HepG2 (cell line): Measurements from ENCODE around the gene LOXL3. TPM values are rescaled to one million over a fixed set of nuclear protein-coding genes. Genes with fewer than 3 reads are reported as not detected.

ENCODE experiments used
- ATM ChIP-seq: fragments of 450-650 bp; IDR thresholded peaks from 2 replicates; pipeline ENCODE4 v1.7.1; 2017; ENCODE audit warnings: mild to moderate bottlenecking, borderline replicate concordance
- CCAR2 ChIP-seq: fragments of 200-400 bp; formaldehyde crosslinking; optimal IDR thresholded peaks from 2 replicates; pipeline ENCODE3; 2018; ENCODE audit warnings: low read depth, mild to moderate bottlenecking, low read length, moderate library complexity
- CENPX ChIP-seq: sonication (generic); formaldehyde crosslinking; IDR thresholded peaks from 2 replicates; pipeline ENCODE4 v1.9.0; 2021; ENCODE audit warnings: mild to moderate bottlenecking, missing genetic modification reagents, moderate library complexity
- CHCHD3 ChIP-seq: sonication (generic); formaldehyde crosslinking; IDR thresholded peaks from 2 replicates; pipeline ENCODE4 v1.8.0; 2022; ENCODE audit warnings: mild to moderate bottlenecking, missing genetic modification reagents, moderate library complexity
- EED ChIP-seq: sonication (generic); formaldehyde crosslinking; IDR thresholded peaks from 2 replicates; pipeline ENCODE4 v1.5.0; 2020; ENCODE audit warnings: mild to moderate bottlenecking, missing genetic modification reagents
- FOXK1 ChIP-seq: sonication (generic); formaldehyde crosslinking; IDR thresholded peaks from 2 replicates; pipeline ENCODE4 v1.4.0; 2020; ENCODE audit warnings: low read depth, missing genetic modification reagents, borderline replicate concordance
- HIVEP1 ChIP-seq: sonication (generic); formaldehyde crosslinking; IDR thresholded peaks from 2 replicates; pipeline ENCODE4 v1.4.0; 2020; ENCODE audit warnings: mild to moderate bottlenecking, missing genetic modification reagents
- HNF4A ChIP-seq: sonication (generic); formaldehyde crosslinking; IDR thresholded peaks from 2 replicates; pipeline ENCODE4 v1.4.0; 2020; ENCODE audit warnings: missing genetic modification reagents
- ISL2 ChIP-seq: sonication (generic); formaldehyde crosslinking; IDR thresholded peaks from 2 replicates; pipeline ENCODE4 v1.5.0; 2020; ENCODE audit warnings: missing genetic modification reagents
- MZF1 ChIP-seq: sonication (generic); formaldehyde crosslinking; IDR thresholded peaks from 2 replicates; pipeline ENCODE4 v1.8.1; 2023; ENCODE audit warnings: mild to moderate bottlenecking, missing genetic modification reagents, borderline replicate concordance
- RXRB ChIP-seq: IDR thresholded peaks from 2 replicates; pipeline ENCODE4 v1.6.1; 2016; ENCODE audit warnings: borderline replicate concordance, missing genetic modification reagents, missing compliant biosample characterization
- TCF7L2 ChIP-seq: IDR thresholded peaks from 2 replicates; pipeline ENCODE4 v1.6.1; 2011; ENCODE audit warnings: mild to moderate bottlenecking, low read depth, low read length, moderate library complexity
- ZNF12 ChIP-seq: sonication (generic); formaldehyde crosslinking; IDR thresholded peaks from 2 replicates; pipeline ENCODE4 v1.5.0; 2020; ENCODE audit warnings: missing genetic modification reagents
- ZNF672 ChIP-seq: sonication (generic); formaldehyde crosslinking; IDR thresholded peaks from 2 replicates; pipeline ENCODE4 v1.8.1; 2022; ENCODE audit warnings: missing genetic modification reagents
- ZSCAN25 ChIP-seq: sonication (generic); formaldehyde crosslinking; IDR thresholded peaks from 2 replicates; pipeline ENCODE4 v1.8.0; 2022; ENCODE audit warnings: mild to moderate bottlenecking, missing genetic modification reagents
- polyA plus RNA-seq, 8 experiments: library from polyadenylated mRNA; depleted of rRNA in 3 of 8; stranded (reverse) in 7 of 8; unstranded in 1 of 8; fragments of >200 nt; fragmentation: Illumina TruSeq in 4 of 8; extraction: Trizol in 4 of 8; gene quantifications; 2 replicates each; pipeline versions ENCODE4 v1.2.1 to v1.2.3, GENCODE V29; 2011 to 2016; ENCODE audit warnings: low read depth in 4 of 8, missing spikeins in 1 of 8, mixed read lengths in 1 of 8; ENCODE audit not compliant: insufficient read depth in 1 of 8
- total RNA-seq, 5 experiments: library from RNA; depleted of rRNA; stranded (reverse); fragments of >200 nt; fragmentation: Illumina TruSeq; extraction: Trizol; gene quantifications; 2 replicates each; pipeline ENCODE4 v1.2.3, GENCODE V29; 2016; ENCODE audit warnings: low read depth in 1 of 5
- TF ChIP-seq, protein P1 (sequence below): sonication (generic); formaldehyde crosslinking; IDR thresholded peaks from 2 replicates; pipeline ENCODE4; 2020; ENCODE audit warnings: missing genetic modification reagents, mild to moderate bottlenecking, borderline replicate concordance
- TF ChIP-seq, protein P2 (sequence below): sonication (generic); formaldehyde crosslinking; conservative IDR thresholded peaks from 2 replicates; pipeline ENCODE4 v1.4.0; 2020; ENCODE audit warnings: missing genetic modification reagents
- TF ChIP-seq, protein P3 (sequence below): IDR thresholded peaks from 2 replicates; pipeline ENCODE4 v1.6.1; 2012; ENCODE audit warnings: low read depth, low read length, improper control_type of control experiment
- TF ChIP-seq, protein P4 (sequence below): sonication (generic); formaldehyde crosslinking; IDR thresholded peaks from 2 replicates; pipeline ENCODE4 v1.5.1; 2020; ENCODE audit warnings: missing genetic modification reagents, mild to moderate bottlenecking, borderline replicate concordance

LOXL3 gene
- total and polyA plus RNA-seq, 2 of the 13 experiments (the other 11 are each of a cell fraction or from before 2014, with no cell fraction given), result 0.55 to 6.5 TPM

DNA sequence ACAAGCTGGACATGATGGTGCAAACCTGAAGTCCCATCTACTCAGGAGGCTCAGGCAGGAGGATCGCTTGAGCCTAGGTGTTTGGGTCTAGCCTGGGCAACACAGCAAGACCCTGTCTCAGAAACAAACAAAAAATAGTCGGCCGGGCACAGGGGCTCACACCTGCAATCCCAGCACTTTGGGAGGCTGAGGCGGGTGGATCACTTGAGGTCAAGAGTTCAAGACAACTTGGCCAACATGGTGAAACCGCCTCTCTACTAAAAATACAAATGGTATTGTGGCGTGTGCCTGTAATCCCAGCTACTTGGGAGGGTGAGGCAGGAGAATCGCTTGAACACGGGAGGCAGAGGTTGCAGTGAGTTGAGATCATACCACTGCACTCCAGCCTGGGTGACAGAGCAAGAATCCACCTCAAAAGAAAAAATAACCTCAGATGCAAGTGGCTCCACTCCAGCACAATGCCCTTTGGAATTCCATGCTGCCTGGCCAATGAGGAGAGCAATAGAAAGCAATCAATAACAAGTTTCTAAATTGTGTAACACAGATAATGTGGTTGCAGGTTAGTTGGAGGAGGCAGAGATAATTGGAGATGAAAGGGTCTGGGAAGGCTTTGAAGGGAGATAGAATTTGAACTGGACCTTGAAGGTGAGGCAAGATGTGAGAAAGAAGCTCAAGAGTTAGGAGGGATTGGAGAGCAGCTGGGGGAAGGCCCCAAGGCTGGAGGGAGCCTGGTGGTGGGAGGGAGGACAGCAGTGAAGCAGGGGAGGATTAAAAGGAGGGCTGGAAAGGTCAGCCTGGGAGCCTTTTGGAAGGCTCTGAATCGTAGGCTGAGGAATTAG lies 64.9 kb downstream of the LOXL3 start (continued):
- peak; percentile 91 for TF ChIP-seq ZNF672 (CRISPR knock-in tag)
- TF ChIP-seq CHCHD3 (CRISPR knock-in tag), result no peak
- no peak for TF ChIP-seq ZNF12 (CRISPR knock-in tag)
- TF ChIP-seq ISL2 (CRISPR knock-in tag), result peak; percentile 93
- no peak for TF ChIP-seq MZF1 (CRISPR knock-in tag)
- peak; percentile 79 for TF ChIP-seq ZSCAN25
- TF ChIP-seq ATM, result peak; percentile 96
- TF ChIP-seq CCAR2, result no peak
- TF ChIP-seq, protein P1, sequence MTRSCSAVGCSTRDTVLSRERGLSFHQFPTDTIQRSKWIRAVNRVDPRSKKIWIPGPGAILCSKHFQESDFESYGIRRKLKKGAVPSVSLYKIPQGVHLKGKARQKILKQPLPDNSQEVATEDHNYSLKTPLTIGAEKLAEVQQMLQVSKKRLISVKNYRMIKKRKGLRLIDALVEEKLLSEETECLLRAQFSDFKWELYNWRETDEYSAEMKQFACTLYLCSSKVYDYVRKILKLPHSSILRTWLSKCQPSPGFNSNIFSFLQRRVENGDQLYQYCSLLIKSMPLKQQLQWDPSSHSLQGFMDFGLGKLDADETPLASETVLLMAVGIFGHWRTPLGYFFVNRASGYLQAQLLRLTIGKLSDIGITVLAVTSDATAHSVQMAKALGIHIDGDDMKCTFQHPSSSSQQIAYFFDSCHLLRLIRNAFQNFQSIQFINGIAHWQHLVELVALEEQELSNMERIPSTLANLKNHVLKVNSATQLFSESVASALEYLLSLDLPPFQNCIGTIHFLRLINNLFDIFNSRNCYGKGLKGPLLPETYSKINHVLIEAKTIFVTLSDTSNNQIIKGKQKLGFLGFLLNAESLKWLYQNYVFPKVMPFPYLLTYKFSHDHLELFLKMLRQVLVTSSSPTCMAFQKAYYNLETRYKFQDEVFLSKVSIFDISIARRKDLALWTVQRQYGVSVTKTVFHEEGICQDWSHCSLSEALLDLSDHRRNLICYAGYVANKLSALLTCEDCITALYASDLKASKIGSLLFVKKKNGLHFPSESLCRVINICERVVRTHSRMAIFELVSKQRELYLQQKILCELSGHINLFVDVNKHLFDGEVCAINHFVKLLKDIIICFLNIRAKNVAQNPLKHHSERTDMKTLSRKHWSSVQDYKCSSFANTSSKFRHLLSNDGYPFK (CRISPR knock-in tag), result peak; percentile 27; the same call in 1 of the 2 replicates
- no peak for TF ChIP-seq CENPX (CRISPR knock-in tag)
- peak; percentile 81; the same call in 1 of the 2 replicates for TF ChIP-seq RXRB (CRISPR knock-in tag)
- TF ChIP-seq, protein P2, sequence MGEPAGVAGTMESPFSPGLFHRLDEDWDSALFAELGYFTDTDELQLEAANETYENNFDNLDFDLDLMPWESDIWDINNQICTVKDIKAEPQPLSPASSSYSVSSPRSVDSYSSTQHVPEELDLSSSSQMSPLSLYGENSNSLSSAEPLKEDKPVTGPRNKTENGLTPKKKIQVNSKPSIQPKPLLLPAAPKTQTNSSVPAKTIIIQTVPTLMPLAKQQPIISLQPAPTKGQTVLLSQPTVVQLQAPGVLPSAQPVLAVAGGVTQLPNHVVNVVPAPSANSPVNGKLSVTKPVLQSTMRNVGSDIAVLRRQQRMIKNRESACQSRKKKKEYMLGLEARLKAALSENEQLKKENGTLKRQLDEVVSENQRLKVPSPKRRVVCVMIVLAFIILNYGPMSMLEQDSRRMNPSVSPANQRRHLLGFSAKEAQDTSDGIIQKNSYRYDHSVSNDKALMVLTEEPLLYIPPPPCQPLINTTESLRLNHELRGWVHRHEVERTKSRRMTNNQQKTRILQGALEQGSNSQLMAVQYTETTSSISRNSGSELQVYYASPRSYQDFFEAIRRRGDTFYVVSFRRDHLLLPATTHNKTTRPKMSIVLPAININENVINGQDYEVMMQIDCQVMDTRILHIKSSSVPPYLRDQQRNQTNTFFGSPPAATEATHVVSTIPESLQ (CRISPR knock-in tag), result no peak
- TF ChIP-seq, protein P3, sequence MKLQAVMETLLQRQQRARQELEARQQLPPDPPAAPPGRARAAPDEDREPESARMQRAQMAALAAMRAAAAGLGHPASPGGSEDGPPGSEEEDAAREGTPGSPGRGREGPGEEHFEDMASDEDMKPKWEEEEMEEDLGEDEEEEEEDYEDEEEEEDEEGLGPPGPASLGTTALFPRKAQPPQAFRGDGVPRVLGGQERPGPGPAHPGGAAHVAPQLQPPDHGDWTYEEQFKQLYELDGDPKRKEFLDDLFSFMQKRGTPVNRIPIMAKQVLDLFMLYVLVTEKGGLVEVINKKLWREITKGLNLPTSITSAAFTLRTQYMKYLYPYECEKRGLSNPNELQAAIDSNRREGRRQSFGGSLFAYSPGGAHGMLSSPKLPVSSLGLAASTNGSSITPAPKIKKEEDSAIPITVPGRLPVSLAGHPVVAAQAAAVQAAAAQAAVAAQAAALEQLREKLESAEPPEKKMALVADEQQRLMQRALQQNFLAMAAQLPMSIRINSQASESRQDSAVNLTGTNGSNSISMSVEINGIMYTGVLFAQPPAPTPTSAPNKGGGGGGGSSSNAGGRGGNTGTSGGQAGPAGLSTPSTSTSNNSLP, result peak; percentile 77
- peak; percentile 96 for TF ChIP-seq TCF7L2
- TF ChIP-seq EED (CRISPR knock-in tag), result no peak
- peak; percentile 65; the same call in 1 of the 2 replicates for TF ChIP-seq HIVEP1 (CRISPR knock-in tag)
- peak; percentile 95 for TF ChIP-seq HNF4A (CRISPR knock-in tag)
- TF ChIP-seq, protein P4, sequence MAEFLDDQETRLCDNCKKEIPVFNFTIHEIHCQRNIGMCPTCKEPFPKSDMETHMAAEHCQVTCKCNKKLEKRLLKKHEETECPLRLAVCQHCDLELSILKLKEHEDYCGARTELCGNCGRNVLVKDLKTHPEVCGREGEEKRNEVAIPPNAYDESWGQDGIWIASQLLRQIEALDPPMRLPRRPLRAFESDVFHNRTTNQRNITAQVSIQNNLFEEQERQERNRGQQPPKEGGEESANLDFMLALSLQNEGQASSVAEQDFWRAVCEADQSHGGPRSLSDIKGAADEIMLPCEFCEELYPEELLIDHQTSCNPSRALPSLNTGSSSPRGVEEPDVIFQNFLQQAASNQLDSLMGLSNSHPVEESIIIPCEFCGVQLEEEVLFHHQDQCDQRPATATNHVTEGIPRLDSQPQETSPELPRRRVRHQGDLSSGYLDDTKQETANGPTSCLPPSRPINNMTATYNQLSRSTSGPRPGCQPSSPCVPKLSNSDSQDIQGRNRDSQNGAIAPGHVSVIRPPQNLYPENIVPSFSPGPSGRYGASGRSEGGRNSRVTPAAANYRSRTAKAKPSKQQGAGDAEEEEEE, result no peak
- peak; percentile 69; the same call in 1 of the 2 replicates for TF ChIP-seq FOXK1 (CRISPR knock-in tag)
